Measurements from ENCODE around the gene DBP.
A peak's percentile ranks its signal among the peaks of the same experiment; 100 is the strongest.
"Not testable (repeated sequence)": the region's sequence is repeated elsewhere in the genome, so short reads cannot be mapped to it uniquely, and the experiment has no call there.

DBP gene

GRCh38 chr19:48636859-48637448 lies at the start of gene DBP:
Gene DBP (minus strand): TSS chr19:48637379. CDS start chr19:48636994, 385 bp downstream.
- peak; percentile 32 to 58 for DNase-seq

- DNase-seq: not testable (repeated sequence)
Observed at GRCh38 chr19:48686637-48687036, 49.5 kb upstream of the DBP start.

GRCh38 chr19:48686088-48686487 lies 48.9 kb upstream of the DBP start:
- DNase-seq: no peak

- DNase-seq: no peak
Observed at GRCh38 chr19:48685583-48685982, 48.4 kb upstream of the DBP start.

DNA sequence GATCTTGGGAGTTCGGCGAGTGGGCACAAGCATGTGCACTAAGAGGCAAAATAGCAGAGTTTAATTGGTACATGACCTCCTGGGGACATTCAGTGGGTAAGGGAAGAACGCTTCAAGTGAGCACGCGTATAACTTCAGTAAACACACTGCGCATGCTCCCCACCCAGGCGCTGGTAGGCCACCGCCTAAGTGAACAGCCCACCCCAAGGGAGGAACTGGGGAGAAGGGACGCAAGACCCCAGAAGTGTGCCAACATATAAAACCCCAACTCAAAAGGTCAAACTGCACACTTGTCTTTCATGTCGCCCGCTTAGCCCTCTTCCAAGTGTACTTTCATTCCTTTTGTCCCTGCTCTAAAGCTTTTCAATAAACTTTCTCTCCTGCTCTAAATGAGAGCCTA lies 46.2 kb upstream of the DBP start:
- peak in 1 of 2 donors; percentile 12 for DNase-seq

DNA sequence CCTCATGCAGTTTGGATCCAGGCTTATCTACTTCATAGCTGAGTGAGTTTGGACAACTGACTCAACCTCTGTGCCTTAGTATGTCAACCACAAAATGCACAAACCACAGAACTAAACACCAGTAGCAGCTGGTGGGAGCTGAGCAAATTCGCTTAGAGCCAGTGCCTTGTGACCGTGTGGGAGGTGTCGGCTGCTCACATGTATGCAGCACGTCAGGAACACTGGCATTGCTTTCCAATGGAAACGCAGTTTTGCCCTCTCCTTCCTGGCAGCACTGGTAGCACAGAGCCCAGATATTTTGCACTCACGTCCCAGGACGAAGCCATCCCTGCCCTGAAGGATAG lies 43.9 kb upstream of the DBP start:
- peak; percentile 18 to 79 for DNase-seq

DNA sequence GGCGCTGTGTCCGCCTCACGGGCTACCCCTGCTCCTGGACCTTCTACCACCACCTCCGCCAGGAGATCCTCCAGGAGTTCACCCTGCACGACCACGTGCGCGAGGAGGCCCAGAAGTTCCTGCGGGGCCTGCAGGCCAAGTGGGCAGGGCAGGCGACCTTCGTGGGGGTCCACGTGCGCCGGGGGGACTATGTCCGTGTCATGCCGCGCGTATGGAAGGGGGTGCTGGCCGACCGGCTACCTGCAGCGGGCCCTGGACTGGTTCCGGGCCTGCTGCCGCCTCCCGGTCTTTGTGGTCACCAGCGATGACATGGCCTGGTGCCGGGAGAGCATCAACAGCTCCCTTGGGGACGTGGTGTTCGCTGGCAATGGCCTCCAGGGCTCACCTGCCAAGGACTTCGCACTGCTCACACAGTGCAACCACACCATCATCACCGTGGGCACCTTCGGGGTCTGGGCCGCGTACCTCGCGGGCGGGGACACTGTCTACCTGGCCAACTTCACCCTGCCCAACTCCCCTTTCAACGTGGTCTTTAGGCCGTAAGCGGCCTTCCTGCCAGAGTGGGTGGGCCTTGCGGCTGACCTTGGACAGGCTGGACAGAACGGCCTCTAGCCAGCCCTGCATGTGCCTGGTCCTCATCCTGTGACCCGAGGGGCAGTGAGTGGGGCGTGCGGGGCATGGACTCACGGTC lies 43.4 kb upstream of the DBP start:
- DNase-seq: no peak

DNA sequence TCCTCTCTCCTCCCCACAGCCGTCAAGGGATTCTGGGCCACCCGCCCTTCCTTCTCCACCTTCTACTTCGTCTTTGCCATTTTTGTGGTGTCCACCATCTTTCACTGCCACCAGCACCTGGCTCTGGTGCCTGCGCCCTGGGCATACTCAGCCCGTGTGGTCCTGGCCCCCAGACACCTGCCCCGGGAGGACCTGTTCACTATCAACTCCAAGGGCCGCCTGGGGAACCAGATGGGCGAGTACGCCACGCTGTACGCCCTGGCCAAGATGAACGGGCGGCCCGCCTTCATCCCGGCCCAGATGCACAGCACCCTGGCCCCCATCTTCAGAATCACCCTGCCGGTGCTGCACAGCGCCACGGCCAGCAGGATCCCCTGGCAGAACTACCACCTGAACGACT lies 42.8 kb upstream of the DBP start:
- DNase-seq: not testable (repeated sequence)

DNA sequence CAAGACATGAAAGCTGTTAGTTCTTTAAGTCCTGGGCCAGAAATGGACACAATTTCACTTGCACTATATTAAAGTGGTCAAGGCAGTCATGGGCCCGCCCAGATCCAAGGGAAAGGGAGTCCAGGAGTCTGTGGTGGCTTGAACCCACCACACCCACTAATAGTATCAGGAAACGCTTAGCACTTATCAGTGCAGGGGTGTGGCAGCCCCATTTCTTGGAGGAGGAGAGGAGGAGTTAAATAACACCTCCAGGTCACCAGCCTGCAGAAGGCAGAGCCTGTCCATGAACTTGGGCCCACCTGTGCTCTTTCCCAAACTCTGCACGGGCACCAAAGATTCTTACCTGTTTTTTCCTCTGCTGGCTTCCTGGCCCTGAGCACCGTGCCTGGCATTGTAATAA lies 41.0 kb upstream of the DBP start:
- DNase-seq: no peak

- DNase-seq: no peak
Observed at GRCh38 chr19:48676887-48677286, 39.7 kb upstream of the DBP start.

GRCh38 chr19:48676487-48676886 lies 39.3 kb upstream of the DBP start:
- DNase-seq: no peak

DNA sequence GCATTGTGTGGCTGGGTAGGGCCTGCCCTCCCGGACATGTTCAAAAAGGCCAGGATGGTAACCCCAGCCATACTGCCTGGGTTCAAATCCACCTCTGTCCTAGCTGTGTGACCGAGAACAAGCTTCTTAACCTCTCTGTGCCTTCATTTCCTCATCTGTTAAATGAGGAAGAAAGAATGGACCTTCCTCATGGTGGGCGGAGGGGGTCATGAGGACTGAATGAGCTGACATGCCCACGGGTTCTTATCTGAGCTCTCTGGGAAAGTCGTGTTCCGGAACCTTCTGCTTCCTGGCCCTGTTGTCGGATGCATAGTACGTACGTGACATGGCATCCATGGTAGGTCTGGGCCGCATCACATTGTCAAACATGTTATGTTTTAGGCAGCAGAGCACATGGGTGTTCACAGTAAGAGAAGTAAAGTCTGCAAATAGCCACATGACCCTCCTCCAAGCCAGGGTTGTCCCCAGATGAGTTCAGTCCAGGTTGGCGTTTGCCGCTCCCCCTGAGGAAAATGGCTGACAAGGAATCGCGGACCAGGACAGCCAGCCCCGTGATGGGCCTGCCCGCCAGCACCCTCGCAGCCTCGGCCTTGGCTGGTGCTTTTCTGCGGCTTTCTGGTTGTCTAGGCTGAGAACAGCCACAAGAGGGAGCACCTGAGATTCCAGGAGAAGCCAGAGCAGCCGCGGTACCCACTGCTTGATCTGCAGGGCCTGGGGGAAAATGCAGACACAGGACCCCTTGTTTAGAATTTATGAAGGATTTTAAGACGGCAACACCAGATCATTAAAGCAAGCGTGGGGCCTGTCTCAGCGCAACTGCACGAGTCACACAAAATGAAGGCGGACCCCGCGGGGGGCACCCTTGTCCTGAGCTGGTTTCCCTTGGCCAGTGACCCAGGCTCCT lies 38.0 kb upstream of the DBP start:
- DNase-seq: peak; percentile 89 to 92

GRCh38 chr19:48674216-48674809 lies 37.1 kb upstream of the DBP start:
- DNase-seq: no peak

DNA sequence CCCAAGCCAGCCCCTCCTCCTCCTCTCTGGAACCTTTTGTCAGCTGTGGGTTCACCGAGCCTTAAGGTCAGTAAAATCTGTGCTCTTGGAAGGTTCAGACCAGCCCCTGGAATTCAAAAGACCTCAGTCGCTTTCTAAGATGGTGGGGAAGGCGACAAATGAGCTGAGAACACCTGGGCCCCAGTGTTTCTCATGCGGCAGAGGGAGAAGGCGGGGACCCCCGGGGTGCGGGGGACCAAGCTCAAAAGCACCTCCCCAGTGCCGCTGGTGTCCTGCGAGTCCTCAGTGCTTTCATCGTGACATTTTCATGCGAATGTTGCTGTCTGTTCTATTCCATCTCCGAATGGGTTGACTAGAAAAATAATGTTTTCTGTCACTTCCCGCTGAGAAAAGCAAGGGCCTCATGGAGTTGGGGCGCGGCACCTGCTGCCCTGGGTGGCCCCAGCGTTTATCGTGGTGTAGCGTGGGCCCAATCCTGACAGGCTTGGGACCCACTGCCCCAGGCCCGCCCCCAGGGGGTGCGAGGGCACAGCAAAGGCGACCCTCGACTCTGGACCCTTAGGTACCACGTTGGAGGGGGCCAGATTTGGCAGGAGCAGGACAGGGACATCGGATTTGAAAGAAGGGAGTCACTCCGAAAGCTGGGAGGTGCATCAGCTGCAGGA lies 36.4 kb upstream of the DBP start:
- no peak for DNase-seq

DNA sequence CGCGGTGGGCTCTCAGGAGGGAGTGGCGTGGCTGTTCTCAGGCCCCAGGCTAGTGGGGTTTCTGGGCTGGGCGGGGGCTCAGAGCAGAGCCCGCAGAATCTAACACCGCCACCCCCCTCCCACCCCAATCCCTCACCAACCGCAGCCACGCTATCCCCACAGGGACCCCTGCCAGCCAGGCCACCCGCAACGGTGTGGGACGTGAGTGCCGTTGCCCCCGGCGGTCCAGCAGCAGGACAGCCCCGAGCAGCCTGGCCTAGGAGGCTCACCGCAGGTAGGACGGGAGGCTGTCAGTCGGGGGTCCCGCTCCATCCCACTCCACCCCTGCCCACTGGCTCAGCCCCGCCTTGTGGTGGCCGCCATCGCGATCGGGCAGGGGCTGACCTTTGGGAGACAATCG lies 35.8 kb upstream of the DBP start, which contains the start of gene NTN5:
NTN5 (minus strand) TSS at position 24 of the 400 bp plus-strand sequence. CDS start 2,031 bp downstream, outside the sequence.
- no peak for DNase-seq

DNA sequence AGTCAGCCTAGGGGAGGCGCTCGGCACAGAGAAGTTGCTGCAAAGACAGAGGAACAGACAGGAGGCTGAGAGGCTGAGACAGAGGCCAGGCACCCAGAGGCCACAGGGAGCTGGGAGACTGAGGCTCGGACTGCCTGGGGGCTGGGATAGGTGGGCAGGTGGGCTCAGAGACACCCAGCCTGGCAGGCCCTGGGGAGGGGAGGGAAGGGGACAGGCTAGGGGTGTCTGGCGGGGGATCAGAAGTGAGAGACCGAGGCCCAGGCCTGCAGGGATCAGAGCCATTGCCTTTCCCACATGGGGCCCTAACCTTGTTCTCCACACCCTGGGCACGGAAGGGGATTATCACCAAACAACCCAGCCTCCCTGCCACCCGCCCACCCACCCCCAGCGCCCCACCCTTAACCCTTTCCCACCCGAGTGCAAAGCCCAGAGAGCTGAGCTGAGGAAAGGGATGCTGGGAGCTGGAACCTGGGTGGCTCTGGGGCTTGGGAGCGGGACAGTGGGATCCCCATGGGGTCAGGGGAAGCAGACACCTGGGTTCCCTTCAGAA lies 34.3 kb upstream of the DBP start:
- DNase-seq: no peak

GRCh38 chr19:48670699-48671445 lies 33.7 kb upstream of the DBP start:
- no peak for DNase-seq

DNA sequence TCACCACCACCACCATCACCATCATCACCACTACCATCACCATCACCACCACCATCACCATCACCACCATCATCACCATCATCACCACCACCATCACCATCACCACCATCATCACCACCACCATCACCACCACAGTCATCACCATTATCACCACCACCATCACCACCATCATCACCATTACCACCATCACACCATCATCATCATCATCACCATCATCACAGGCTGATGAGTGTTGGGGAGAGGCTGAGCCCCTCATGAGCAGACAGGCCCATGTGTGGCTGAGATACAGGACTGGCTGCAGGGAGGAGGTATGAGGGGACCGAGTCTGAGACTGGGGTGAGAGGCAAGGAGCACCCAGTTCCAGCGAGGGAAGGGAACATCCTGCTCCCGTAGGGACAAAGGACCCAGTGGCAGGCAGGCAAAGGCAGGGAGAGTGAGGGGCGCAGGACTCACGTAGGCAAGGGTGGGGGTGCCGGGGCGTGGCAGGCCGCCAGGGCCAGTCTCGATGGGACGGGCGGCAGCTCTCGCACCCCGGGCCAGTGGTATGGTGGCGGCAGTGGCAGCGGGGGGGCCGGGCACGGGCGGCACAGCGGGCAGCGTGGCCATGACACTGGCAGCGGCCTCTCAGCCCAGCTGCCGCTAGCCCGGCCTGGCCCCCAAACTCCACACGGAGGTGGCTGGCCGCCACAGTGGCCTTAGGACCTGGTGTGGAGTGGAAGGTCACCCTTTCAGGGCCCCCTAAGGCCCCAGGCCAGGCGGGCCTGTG lies 32.9 kb upstream of the DBP start:
- no peak for DNase-seq

GRCh38 chr19:48668761-48669160 lies 31.6 kb upstream of the DBP start:
- DNase-seq: no peak

DNA sequence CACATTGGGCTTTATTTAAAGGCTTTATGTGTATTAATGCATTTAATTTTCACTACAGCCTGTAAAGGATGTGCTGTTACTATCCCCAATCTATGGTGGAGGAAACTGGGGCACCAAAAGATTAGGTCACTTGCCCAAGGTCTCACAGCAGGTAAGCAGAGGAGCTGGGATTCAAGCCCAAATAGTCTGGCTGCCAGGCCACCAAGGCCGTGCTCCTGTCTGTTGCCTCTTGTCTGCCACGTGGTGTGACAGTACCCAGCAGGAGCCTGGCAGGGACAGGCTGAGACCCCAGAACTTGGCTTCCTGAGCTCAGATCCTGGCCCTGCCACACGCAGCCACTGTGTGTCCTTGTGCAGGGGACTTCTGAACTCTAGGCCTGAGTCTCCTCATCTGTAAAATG lies 31.2 kb upstream of the DBP start:
- DNase-seq: no peak

GRCh38 chr19:48665786-48666185 lies 28.6 kb upstream of the DBP start:
- no peak for DNase-seq
